ENCODE data around the gene CRYBG1.
A peak's percentile ranks its signal among the peaks of the same experiment; 100 is the strongest.
"Not testable (repeated sequence)": the region's sequence is repeated elsewhere in the genome, so short reads cannot be mapped to it uniquely, and the experiment has no call there.

Gene CRYBG1

DNA sequence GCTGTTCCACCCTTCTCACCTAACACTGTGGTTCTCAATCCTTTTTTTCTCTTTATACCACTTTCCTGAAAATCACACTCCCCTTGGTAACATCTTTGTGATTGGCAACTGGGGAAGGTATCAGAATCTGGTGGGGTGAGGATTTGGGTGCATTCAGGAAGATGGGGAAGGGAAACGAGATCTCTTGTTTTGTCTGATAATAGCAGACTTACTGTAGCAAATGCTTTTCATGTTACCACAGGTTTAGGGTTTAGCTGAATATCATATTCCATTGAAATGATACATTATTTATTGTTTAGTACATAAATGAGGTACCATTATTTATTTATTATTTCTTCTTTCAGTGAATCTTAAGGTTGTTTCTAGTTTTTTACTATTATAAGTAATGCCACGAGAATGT is 168.0 kb downstream of the CRYBG1 start:
- DNase-seq, result no peak

GRCh38 chr6:106529438-106529837 is 168.9 kb downstream of the CRYBG1 start:
- DNase-seq, result no peak

DNA sequence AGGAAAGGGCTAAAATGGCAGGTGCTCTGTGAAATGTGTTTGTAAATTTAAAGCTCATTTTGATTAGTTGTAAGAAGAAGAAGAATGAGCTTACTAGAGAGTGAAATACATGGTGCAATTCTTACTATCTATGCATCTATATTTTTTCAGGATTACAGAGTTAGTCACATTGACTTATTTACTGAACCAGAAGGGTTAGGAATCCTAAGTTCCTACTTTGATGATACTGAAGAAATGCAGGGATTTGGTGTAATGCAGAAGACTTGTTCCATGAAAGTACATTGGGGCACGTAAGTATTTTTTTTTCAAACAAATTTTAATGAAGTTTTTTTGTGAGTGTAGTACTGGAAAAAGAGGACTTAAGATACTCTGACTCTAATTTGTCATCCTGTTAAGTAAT is 169.5 kb downstream of the CRYBG1 start:
- no peak for DNase-seq

DNA sequence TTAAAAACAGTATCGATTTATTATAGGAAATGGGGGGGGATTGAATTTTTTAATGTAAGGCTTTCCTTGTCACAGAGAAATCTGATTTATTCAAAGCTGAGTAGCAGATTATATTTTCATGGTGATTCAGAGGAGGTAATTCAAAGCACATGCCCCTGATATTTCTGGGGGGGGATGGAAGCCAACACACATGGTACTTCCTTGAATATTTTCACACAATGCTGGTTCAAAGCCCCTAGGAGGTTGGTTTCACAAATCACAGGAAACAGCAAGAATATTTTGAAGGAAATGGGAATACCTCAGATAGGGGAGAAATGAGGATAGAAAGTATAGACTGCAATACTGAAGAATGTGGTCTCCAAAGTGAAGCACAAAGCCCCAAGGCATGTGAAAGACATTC is 170.0 kb downstream of the CRYBG1 start:
- DNase-seq, result no peak

DNA sequence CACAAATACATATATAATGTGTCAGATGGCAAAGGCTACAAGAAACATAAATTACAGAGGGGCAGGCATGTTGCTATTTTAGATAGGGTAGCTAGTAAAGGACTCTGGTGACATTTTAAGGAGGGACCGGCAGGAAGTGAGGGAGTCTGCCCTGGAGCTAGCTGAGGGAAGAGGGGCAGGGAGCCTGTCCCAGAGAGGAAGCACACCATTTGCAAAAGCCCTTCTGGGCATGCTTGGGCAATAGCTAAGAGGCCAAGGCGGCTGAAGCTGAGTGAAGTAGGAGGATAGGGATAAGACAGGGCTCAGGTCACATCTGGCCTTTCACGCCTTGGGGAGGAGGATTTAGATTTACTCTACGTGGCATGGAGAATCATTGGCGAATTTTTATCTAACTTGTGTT is 172.5 kb downstream of the CRYBG1 start:
- no peak for DNase-seq

GRCh38 chr6:106534004-106534403 is 173.5 kb downstream of the CRYBG1 start:
- no peak for DNase-seq

DNA sequence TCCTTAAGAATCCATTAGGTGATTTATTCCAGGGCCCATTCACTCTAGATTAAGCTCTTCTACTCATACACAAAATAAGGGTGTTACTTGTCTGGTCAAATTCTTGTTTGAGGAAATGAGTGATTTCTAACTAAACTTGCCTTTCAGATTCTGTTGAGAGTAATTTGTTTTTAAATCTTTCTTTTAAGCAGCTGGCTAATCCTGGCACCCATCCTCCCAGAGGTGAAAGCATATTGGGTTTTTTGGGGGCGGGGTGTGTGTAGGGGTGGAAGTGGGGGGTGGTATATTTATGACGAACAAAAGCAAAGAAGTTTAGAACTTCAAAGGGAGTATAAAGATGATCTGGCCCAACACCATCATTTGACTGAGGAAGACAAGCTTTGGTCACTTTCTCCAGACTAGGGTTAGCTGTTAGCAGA is 174.1 kb downstream of the CRYBG1 start:
- peak; percentile 72 for DNase-seq

GRCh38 chr6:106535012-106535411 is 174.5 kb downstream of the CRYBG1 start:
- no peak for DNase-seq

GRCh38 chr6:106536357-106536756 is 175.8 kb downstream of the CRYBG1 start:
- no peak for DNase-seq

DNA sequence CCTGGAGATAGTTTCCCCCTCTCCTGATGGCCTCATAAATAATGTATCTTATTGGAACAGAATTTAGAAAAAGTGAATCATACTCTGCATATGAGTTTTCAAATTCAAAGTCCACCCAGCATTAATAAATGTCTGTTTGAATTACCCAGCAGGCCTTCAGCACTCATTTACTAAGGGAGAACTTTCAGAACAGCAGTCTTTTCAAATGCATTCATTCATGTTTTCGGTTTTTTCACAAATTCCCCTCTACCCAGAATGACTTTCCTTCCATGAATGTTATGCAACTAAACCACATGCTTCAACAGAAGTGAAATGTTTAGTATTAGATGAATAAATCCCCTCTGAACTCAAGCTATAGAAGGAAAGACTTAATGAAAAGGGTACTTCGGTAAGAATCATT is 176.3 kb downstream of the CRYBG1 start:
- DNase-seq, result no peak

GRCh38 chr6:106537662-106538061 is 177.1 kb downstream of the CRYBG1 start:
- DNase-seq, result no peak

DNA sequence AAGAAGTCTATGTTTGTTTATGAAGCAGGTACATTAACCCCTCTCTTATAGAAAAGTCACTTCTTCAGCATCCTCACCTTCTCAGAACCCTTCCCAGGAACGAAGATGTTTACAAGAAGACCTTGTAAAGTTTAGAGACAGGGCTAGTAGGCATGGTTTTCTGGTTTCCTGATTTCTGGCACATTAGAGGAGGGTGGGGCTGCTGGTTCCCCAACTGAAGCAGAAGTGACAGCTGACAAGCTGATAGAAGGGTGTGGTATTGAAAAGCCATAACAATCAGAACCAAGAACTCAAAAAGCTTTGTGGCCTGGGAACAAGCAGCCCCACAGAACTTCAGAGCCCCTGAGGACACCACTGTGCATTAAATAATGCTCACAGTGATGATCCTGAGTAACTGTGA is 177.6 kb downstream of the CRYBG1 start:
- no peak for DNase-seq

DNA sequence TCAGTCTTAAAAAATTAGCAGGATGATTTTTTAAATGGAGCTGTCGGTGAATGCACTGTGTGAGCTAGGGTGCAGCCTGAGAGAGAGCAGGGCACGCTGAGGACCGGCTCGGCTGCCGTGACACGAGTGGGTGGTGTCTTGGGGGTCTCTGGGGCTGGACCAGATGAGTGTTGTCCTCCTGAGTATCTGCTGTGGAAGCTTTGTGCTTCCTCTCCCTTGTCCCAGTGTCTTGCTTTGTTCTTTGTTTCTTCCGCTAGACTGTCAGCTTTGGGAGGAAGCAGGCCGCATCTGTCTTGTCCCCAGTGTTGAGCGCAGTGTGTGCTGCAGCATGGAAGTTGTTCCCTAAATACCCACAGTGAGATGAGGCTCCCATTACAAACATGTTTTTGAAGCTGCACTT is 179.4 kb downstream of the CRYBG1 start:
- no peak for DNase-seq

DNA sequence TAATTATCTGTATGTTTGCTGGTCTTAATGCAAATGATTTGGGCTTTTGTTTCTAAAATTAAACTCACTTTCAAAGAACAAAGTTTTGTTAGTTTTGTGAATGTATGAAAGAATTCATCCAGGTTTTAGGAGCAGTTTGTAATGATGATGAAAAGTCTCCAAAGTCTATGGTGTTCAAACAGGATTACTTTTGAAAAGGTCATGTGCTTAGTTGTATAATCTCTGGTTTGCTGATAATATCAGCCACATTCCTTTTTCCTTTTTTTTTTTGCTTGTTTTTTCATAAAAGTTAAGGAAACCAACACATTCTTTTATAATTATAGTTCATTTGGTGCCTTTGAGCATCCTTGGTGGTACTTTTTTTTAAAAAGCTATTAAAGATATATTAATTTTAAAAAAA is 179.9 kb downstream of the CRYBG1 start:
- no peak for DNase-seq

DNA sequence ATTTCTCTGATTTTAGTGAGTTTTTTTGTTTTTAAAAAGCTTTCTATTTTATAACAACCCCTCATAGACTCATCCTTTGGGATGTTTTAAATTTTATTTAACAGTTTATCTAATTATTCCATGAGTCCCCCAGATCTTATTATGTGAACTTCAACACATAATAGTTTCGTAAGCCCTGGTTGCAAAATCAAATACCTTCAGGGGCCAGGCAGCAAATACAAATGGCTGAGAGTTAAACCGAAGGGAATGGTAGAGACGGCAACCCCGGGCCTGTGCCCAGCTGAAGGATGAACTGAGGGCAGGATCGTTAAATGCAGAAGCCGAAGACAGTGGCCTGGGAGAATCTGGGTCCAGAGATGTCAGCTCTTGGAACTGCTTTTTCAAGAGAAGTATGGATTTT is 180.4 kb downstream of the CRYBG1 start:
- no peak for DNase-seq

DNA sequence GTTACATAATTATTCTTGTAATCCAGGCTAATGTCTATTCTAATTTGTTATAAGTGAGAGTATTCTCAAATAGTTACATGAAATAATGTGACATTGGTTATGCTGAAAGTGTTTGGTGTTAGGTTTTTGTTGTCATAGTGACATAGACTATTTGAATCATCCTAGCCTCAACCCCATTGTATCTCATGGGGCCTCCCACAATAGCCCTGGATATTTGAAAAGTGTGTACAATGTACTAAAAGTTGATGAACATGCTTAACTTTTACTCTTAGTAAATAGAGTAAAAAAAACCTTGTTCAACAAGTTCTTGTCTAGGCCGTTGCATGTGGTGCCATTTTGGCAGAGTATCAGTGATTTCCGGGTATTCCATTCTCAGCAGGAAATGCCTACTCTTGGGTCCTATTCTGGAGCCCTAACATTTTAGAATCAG is 185.8 kb downstream of the CRYBG1 start:
- no peak for DNase-seq

DNA sequence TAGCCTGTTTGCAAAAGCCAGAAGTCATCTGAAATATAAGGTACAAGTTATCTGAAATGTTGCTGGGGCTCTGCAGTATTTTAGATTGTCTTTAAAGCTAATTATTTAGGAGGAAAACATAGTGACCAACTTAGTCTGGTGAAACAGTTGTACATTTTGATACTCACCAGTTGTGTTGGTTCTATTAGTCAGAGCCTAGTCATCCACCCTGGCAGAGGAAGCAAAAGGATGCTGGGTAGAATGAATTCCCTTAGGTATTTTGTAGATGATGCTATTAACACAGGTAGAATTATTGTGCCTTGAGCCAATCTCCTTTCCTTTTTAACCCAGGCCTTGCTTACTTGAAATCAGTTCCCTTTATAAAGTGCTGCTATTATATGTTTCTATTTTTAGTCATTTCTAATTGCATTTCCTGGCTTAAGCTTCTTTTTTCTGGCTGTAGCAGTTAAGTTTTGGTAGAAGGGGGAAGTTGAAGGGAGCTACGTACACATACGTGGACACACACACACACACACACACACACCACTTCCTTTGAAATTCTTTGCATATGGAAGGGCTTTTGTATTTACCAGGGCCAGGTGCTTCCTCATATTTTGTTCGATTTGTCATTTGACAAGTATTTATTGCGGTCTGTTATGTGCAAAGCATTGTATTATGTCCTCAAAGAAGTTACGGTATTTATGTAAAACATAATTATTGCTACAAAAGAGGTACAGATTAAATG is 186.3 kb downstream of the CRYBG1 start:
- DNase-seq, result no peak

- peak; percentile 46 for DNase-seq
These were observed 187.3 kb downstream of the CRYBG1 start for GRCh38 chr6:106547601-106548453.

GRCh38 chr6:106548926-106549455 is 188.5 kb downstream of the CRYBG1 start:
- not testable (repeated sequence) for DNase-seq

GRCh38 chr6:106549521-106549920 is 189.0 kb downstream of the CRYBG1 start:
- DNase-seq, result no peak

DNA sequence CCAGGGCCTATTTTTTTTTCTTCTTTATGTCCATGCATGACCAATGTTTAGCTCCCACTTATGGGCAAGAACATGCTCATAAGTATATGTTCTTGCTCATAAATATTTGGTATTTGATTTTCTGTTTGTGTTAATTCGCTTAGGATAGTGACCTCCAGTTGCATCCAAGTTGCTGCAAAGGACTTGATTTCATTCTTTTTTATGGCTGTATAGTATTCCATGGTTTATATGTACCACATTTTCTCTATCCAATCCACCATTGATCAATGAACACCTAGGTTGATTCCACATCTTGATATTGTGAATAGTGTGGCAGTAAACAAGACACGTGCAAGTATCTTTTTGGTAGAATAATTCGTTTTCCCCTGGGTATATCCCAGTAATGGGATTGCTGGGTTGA is 190.6 kb downstream of the CRYBG1 start:
- no peak for DNase-seq

DNA sequence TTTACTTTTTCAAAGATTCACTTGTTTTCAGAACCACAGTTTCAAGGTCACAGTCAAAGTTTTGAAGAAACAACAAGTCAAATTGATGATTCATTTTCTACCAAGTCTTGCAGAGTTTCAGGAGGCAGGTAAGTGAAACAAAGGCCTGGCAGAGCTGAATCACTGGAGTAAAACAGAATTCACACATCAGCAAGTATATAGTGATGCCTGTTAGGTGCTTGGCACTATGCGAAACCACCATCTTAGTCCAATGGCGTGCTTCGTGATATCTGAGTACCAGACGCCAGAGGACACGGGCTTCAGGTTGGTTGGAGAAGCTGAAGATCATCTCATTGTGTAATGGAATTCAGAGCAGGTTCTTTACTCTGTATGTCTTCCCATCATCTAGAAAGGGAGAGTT is 192.9 kb downstream of the CRYBG1 start:
- peak; percentile 50 for DNase-seq

- DNase-seq, result no peak
These were observed 195.2 kb downstream of the CRYBG1 start for GRCh38 chr6:106555767-106556166.

- DNase-seq, result no peak
These were observed 195.9 kb downstream of the CRYBG1 start for GRCh38 chr6:106556368-106556960.
